Naive thymus-derived CD8-positive, alpha-beta T cell (primary cell): Measurements from ENCODE around the gene EEF2KMT. TPM values are rescaled to one million over a fixed set of nuclear protein-coding genes. Genes with fewer than 3 reads are reported as not detected.
"Not testable (repeated sequence)": the region's sequence is repeated elsewhere in the genome, so short reads cannot be mapped to it uniquely, and the experiment has no call there.

Source experiments
- ATAC-seq, 2 donors: fragments of 150-1000 bp; cut with Tn5 transposase in 1 of 2; sonication (Bioruptor Pico), chemical (Tn5 transposase) in 1 of 2; 1 replicate in 1 of 2; 2 replicates in 1 of 2; pipeline ENCODE4 v1.10.0; 2021; ENCODE audit warnings: mild to moderate bottlenecking in 2 of 2, moderate library complexity in 2 of 2
- POLR2A ChIA-PET: fragments of 350-600 bp; sonication (Branson Sonifier 250); formaldehyde crosslinking; loops from one replicate; lab custom pipeline; 2021; ENCODE audit warnings: antibody characterized with exemption; lab: Charles Lee
- DNase-seq, 10 donors: peaks; one replicate each; pipeline versions ENCODE4 v3.0.0 to v3.0.0-alpha.2; 2020 to 2022
- H3K27ac Mint-ChIP-seq, 10 donors: one replicate each; pipeline ENCODE4 v1.8.0; 2020 to 2022; ENCODE audit warnings: mild to moderate bottlenecking in 10 of 10, mixed read lengths in 10 of 10, moderate library complexity in 4 of 10, inconsistent platforms in 1 of 10
- H3K27me3 Mint-ChIP-seq, 5 donors: one replicate each; pipeline ENCODE4 v1.8.0; 2021 to 2022; ENCODE audit warnings: mixed read lengths in 5 of 5
- H3K36me3 Mint-ChIP-seq, 3 donors: one replicate each; pipeline ENCODE4 v1.8.0; 2020 to 2022; ENCODE audit warnings: mixed read lengths in 3 of 3, mild to moderate bottlenecking in 2 of 3, inconsistent platforms in 1 of 3
- H3K4me1 Mint-ChIP-seq, 4 donors: one replicate each; pipeline ENCODE4 v1.8.0; 2021 to 2022; ENCODE audit warnings: mixed read lengths in 4 of 4
- H3K4me3 Mint-ChIP-seq, 10 donors: one replicate each; pipeline ENCODE4 v1.8.0; 2020 to 2022; ENCODE audit warnings: mild to moderate bottlenecking in 10 of 10, mixed read lengths in 10 of 10, moderate library complexity in 6 of 10, inconsistent platforms in 1 of 10
- H3K9me3 Mint-ChIP-seq, 9 donors: one replicate each; pipeline ENCODE4 v1.8.0; 2020 to 2022; ENCODE audit warnings: mixed read lengths in 9 of 9, mild to moderate bottlenecking in 3 of 9, inconsistent platforms in 1 of 9, moderate library complexity in 1 of 9
- polyA plus RNA-seq, 3 donors: library from polyadenylated mRNA; unstranded; fragments of 300-500 nt; fragmentation: Illumina TruSeq; gene quantifications; one replicate each; pipeline ENCODE4 v1.2.3, GENCODE V29; 2021
- total RNA-seq, 8 experiments: library from RNA in 2 of 8; stranded (reverse) in 2 of 8; gene quantifications; one replicate each; pipeline ENCODE4 v1.2.3 and lab custom pipeline; 2021 to 2026

EEF2KMT gene, protein sequence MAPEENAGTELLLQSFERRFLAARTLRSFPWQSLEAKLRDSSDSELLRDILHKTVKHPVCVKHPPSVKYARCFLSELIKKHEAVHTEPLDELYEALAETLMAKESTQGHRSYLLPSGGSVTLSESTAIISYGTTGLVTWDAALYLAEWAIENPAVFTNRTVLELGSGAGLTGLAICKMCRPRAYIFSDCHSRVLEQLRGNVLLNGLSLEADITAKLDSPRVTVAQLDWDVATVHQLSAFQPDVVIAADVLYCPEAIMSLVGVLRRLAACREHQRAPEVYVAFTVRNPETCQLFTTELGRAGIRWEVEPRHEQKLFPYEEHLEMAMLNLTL
- 10 to 100 TPM; 11.5 to 11.8 TPM for total RNA-seq
- 10 to 100 TPM; 11.6 to 20.3 (median 12.6) TPM for polyA plus RNA-seq
- 4.4 to 27.8 (median 11.2) reads per million in 6 experiments for total RNA-seq (lab: John Stamatoyannopoulos, UW)

DNA sequence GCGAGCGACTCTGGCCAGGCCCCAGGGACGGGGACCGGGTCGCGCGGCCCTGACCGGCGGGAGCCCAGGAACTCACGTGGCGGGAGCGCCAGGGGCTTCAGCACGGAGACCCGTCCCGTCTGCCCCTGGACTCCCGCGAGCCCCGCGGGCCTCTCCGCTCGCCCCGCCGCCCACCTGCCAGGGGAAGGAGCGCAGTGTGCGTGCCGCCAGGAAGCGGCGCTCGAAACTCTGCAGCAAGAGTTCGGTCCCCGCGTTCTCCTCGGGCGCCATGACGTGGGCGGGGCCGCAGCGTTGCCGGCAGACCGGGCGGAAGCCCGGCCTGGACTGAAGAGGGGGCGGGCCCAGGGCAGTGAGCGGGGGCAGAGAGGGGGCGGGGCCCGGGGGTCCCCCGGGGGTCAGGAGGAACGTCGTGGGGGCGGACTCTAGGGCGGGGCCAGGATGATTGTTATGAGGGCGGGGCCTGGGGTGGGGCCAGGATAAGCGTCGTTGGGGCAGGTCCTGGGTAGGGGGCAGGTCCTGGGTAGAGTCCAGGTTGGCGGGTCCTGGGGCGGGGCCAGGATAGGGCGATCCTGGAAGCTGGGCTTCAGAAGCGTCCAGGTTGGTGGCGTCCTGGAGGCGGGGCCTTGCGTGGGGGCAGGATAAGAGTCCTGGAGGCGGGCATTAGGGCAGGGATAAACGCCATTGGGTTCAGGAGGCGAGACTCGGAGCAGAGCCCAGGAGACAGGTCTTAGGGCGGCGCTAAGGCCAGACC, at the start of gene EEF2KMT:
Gene EEF2KMT (minus strand): TSS at position 326 of the 751 bp plus-strand sequence. CDS start 56 bp downstream, at position 270.
- DNase-seq: peak in 6 of 10 donors; percentile 86 to 96 (median 90)
- H3K27ac Mint-ChIP-seq: peak within 1 kb of the TSS; percentile 81 to 99 (median 98)
- peak; percentile 94 to 96 for ATAC-seq
- peak within 1 kb of the TSS; percentile 90 to 99 (median 93) for H3K4me3 Mint-ChIP-seq
- POLR2A ChIA-PET: interaction anchor here (0.7 to 2.1 kb wide), 6 partner anchors 19 to 363 kb away, joined by 3 to 9 read pairs (median 5); partner anchors contain the start of genes ANKS3, DNAAF8, NAGPA and ROGDI
- peaks cover 1 to 17% (median 14%) of the 10 kb centered on the region in 4 donors for H3K4me1 Mint-ChIP-seq
- not testable (repeated sequence) for H3K9me3 Mint-ChIP-seq, H3K36me3 Mint-ChIP-seq, H3K27me3 Mint-ChIP-seq

DNA sequence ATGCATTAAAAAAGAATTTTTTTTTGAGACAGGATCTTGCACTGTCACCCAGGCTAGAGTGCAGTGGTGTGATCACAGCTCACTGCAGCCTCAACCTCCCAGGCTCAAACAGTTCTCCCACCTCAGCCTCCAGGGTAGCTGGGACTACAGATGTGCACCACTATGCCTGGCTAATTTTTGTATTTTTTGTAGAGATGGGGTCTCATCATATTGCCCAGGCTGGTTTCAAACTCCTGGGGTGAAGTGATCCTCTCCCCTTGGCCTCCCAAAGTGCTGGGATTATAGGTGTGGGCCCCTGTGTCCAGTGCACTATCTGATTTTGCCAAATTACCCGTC, 47.0 kb upstream of the EEF2KMT start:
- ATAC-seq, POLR2A ChIA-PET, DNase-seq, H3K9me3 Mint-ChIP-seq, H3K4me1 Mint-ChIP-seq, H3K4me3 Mint-ChIP-seq, H3K36me3 Mint-ChIP-seq, H3K27ac Mint-ChIP-seq: not testable (repeated sequence)
- peaks cover 3 to 34% (median 20%) of the 10 kb centered on the region in 5 donors for H3K27me3 Mint-ChIP-seq

DNA sequence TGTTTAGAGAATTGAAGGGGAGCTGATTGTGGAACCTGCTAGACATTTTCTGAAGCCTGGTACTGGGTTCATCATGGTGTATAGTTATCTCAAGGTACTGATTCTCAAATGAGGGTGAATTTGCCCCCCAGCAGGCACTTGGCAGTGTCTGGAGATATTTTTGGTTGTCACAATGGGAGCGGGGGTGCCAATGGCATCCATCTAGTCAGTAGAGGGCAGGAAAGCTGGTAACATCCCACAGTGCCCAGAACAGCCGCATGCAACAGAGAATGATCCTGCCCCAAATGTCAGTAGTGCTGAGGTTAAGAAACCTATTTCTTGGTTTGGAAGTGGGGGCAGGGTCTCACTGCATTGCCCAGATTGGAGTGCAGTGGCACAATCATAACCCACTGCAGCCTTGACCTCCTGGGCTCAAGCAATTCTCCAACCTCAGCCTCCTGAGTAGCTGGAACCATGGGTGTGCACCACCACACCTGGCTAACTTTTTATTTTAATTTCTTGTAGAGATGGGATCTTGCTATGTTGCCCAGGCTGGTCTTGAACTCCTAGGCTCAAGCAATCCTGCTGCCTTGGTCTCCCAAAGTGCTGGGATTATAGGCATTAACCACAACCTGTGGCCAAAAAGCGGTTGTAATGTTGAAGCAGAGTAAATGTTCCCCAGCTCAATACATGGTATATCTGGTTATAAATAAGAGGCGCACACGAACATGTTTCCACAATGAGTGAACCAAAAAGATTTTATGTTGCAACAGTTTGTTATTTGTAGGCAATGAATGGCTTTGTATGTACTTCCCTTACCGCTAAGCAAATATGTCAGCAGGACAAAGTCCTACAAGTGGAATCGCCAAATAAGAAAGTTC, 46.4 kb upstream of the EEF2KMT start:
- POLR2A ChIA-PET: no interaction called here
- ATAC-seq: no peak

DNA sequence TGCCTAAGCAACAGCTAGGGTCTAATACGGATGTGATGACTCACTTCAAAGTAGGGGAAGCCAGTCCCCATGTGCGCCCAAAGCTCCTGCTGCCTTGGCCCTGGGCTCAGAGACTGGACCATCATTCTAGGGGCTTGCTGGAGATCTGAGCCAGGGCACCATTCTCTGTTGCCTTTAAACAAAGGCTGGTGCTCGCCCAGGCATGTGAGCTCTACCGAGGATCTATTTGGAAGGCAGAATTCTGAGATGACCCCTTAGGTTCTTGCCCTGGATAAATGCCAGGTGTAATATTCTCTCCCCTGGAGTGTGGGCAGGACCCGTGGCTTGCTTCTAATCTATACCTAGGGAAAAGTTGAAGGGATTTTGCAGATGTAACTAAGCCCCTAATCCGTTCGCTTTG, 42.6 kb upstream of the EEF2KMT start:
- DNase-seq, H3K4me1 Mint-ChIP-seq, POLR2A ChIA-PET, ATAC-seq, H3K9me3 Mint-ChIP-seq, H3K27ac Mint-ChIP-seq, H3K4me3 Mint-ChIP-seq, H3K36me3 Mint-ChIP-seq: not testable (repeated sequence)
- peaks cover 20 to 63% (median 26%) of the 10 kb centered on the region in 5 donors for H3K27me3 Mint-ChIP-seq

More for the DNA sequence above, 46.4 kb upstream of the EEF2KMT start:
- Mint-ChIP-seq H3K9me3 (no peaks in the 10 kb centered on the region), H3K4me1 (no peaks in the 10 kb centered on the region), H3K36me3 (no peaks in the 10 kb centered on the region), H3K4me3 (no peak overlapping the region), H3K27me3 (peaks cover 7 to 40% (median 25%) of the 10 kb centered on the region in 5 donors), H3K27ac (no peak overlapping the region)
- no peak for DNase-seq

DNA sequence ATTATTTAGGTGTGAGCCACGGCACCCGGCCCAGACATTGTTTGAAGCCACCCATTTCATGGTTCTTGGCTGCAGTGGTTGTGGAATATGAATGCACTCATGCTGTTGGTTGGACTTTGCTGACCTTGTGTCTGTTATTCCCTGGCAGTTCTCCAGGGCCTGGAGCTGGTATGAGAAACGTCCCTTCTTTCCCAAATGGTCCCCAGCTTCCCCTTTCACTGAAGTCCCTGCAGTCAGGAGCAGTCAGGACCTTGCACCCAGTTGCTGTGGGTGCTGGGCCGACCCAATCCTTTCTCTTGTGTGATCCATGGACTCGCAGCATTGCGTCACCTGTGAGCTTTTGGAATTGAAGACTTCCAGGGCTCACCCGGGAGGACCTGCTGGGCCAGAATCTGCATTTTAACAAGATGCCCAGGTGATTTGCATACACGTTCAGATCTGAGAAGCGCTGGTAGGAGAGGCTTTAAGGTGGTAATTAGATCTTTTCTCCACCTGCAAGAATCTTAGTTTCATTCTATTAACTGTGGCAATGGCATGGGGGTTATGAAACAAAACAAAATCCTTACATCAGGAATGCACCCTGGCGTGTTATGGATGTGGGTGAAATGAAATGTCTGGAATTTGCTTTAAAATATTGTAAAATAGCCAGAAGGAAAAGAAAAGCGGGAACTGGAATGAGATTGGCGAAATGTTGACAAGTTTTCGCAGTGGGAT, 37.3 kb upstream of the EEF2KMT start:
- H3K9me3 Mint-ChIP-seq, H3K27ac Mint-ChIP-seq, DNase-seq, POLR2A ChIA-PET, H3K4me1 Mint-ChIP-seq, H3K4me3 Mint-ChIP-seq, ATAC-seq, H3K36me3 Mint-ChIP-seq: not testable (repeated sequence)
- H3K27me3 Mint-ChIP-seq: peaks cover 24 to 62% (median 31%) of the 10 kb centered on the region in 5 donors

DNA sequence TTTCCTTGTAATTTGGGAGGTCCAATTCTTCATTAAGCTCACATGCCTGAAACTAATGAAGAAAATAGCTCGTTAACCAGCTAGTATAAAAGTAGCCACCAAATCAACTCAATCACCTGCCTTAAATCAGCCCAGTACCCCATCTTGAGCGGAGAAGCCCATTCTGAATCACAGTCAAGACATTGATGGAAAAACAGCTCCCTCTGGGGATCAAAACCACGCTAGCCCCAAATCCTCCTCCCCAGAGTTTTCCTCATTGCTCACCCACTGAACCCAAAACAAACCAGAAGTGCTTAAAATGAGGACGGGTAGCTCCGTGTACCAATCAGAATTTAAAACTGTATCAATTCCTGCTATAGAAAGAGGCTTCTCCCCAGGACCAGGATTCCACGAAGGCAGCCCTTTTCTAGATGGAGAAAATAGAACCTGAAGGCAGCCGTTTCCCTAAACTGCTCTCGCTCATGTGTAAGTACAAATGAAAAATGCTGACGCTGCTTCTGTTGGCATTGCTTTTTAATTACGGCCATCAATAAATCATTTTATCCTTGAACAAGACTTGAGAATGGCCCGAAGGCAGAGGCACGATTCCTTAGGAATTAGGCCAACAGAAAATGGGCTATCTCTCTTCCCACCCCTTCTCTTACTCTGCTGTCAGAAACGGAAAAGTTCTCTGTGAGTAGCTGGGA, 35.5 kb upstream of the EEF2KMT start:
- H3K4me3 Mint-ChIP-seq, ATAC-seq, H3K27ac Mint-ChIP-seq, H3K36me3 Mint-ChIP-seq, H3K9me3 Mint-ChIP-seq, DNase-seq, H3K4me1 Mint-ChIP-seq, POLR2A ChIA-PET: not testable (repeated sequence)
- H3K27me3 Mint-ChIP-seq: peaks cover 19 to 49% (median 37%) of the 10 kb centered on the region in 5 donors

DNA sequence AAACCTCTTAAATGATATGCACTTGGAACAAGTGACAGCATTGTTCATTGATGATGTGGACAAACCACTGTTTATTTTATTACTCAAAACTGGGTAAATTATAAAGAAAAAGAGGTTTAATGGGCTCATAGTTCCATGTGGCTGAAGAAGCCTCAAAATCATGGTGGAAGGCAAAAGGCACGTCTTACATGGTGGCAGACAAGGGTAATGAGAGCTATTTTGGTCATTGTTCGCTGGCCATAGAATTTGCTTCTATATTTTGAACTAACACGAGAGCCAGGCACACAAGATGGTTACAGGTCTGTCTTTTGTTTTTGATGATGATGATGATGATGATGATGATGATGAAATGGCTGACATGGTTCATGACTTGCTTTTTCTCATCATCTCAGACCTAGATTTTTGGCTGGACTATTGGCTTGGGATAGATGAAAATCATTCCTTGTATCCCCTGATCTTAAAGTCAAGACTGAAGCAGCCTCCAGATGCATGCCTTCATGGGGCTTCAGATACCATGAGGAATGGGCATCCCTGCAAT, 33.9 kb upstream of the EEF2KMT start:
- H3K36me3 Mint-ChIP-seq, H3K27ac Mint-ChIP-seq, H3K4me3 Mint-ChIP-seq, H3K9me3 Mint-ChIP-seq, ATAC-seq, DNase-seq, H3K4me1 Mint-ChIP-seq, POLR2A ChIA-PET: not testable (repeated sequence)
- H3K27me3 Mint-ChIP-seq: peaks cover 15 to 40% (median 29%) of the 10 kb centered on the region in 5 donors

DNA sequence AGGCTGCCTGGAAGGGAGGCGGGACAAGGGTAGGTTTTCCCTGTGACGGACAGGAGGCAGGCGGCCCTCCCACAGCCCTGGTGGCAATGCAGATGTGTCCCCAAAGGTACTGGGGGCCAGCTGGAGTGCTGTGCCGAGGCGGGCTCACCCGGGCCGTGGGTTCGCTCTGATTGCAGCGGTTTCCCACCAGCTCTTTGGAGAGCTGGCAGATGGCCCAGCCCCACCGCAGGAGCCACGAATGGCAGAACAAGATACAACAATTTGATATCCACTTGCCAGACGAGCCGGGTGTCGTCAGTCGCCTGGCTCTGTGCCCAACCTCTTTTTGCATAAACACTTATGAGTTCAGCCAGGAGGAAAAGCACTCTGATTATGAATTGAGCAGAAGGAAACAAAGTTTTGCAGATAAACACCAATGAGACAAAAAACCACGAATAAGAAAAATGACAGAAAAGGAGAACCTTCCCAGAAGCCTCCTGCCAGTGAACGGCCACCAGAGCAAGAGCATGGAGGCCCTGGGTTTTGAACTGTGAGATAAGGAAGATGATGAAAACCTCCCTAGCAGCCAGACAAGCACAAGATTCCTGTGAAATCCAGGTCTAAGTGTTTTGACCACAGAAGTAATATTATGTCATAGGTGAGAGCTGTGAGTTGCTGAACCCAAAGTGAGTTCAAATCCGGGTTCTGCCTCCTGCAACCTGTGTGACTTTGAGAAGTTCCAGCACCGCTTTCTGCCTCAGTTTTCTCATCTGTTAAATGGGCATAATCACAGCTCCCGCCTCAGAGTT, 19.9 kb upstream of the EEF2KMT start:
- H3K4me1 Mint-ChIP-seq: peaks cover 11 to 24% (median 19%) of the 10 kb centered on the region in 4 donors
- POLR2A ChIA-PET: interaction anchor here (1.6 kb wide), 1 partner anchor 19 kb away, joined by 5 read pairs; no protein-coding TSS in a partner anchor
- H3K9me3 Mint-ChIP-seq, H3K36me3 Mint-ChIP-seq: not testable (repeated sequence)
- peak; percentile 32 to 88 (median 76) for DNase-seq
- peak; percentile 90 to 91 for ATAC-seq
- H3K4me3 Mint-ChIP-seq: peak overlapping the region; percentile 13 to 76 (median 62)
- H3K27ac Mint-ChIP-seq: peak overlapping the region; percentile 20 to 91 (median 74)
- H3K27me3 Mint-ChIP-seq: peaks cover 3 to 28% (median 21%) of the 10 kb centered on the region in 5 donors

DNA sequence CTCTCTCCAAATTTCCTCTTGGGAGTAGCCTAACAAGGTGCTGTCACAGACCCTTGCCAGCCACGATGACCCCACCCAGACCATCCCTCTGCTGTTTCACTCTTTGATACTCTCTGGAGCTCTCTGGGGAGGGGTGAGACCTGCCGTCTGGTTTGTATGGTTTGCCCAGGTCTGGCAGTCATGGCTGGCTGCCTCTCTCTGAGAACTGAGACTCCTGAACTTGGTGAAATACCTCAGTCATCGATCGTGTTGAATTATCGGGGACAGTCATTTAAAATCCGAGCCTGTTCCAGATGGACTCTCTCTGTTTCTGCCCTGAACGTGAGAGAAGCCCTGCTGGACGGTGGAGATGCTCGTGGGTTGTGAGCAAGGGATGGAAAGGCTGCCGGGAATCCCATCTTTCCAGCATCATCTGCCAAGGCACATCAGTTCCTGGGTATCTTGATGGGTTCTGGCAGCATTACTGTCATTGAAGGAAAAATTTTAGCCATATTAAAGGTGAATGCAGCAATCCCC, 19.2 kb upstream of the EEF2KMT start:
- Mint-ChIP-seq H3K4me3 (peak overlapping the region in 5 of 10 donors; percentile 10 to 74 (median 66)), H3K4me1 (peaks cover 11 to 24% (median 19%) of the 10 kb centered on the region in 4 donors), H3K27ac (peak overlapping the region in 7 of 10 donors; percentile 11 to 84 (median 74)), H3K27me3 (peaks cover 2 to 22% (median 19%) of the 10 kb centered on the region in 5 donors)
- ATAC-seq, H3K9me3 Mint-ChIP-seq, DNase-seq, H3K36me3 Mint-ChIP-seq: not testable (repeated sequence)
- POLR2A ChIA-PET: interaction anchor here (1.6 kb wide), 1 partner anchor 19 kb away, joined by 5 read pairs; no protein-coding TSS in a partner anchor

DNA sequence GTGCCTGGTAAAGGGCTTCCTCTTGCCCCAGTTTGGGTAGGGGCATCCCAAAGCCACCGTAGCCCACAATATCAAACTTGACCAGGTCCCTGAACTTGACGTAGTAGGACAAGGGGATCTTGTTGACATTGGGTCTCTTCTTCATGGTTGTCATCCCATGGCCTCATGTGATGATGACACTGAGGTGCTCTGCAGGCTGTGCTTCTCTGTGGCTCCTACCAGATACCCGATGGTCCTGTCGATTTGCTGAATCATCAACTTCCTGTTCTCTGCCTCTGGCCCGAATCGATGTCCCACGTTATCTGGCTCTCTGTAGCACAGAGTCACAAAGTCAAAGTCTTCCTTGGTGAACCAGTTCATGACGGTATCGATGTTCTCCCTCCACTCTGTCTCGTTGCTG, 13.3 kb upstream of the EEF2KMT start:
- ATAC-seq, POLR2A ChIA-PET, H3K9me3 Mint-ChIP-seq, H3K4me3 Mint-ChIP-seq, DNase-seq, H3K27me3 Mint-ChIP-seq, H3K27ac Mint-ChIP-seq, H3K4me1 Mint-ChIP-seq, H3K36me3 Mint-ChIP-seq: not testable (repeated sequence)
